Erythroblast (primary cell): ENCODE data around the gene CDC20.

Experiments
- GATA1 ChIP-seq: IDR thresholded peaks from 2 replicates; pipeline ENCODE4 v1.6.1; 2011; ENCODE audit warnings: low read depth, mild to moderate bottlenecking, control low read depth, low read length, moderate library complexity
- POLR2A ChIP-seq: IDR thresholded peaks from 2 replicates; pipeline ENCODE4 v1.6.1; 2011; ENCODE audit warnings: mild to moderate bottlenecking, low read length

- TF ChIP-seq POLR2A (no peak), GATA1 (no peak)
Observed at GRCh38 chr1:43368646-43369020, 9.9 kb downstream of the CDC20 start.
